Neural cell (in vitro differentiated cells): Measurements from ENCODE around the gene DUT. TPM values are rescaled to one million over a fixed set of nuclear protein-coding genes. Genes with fewer than 3 reads are reported as not detected.

Source experiments
- H2AFZ ChIP-seq: fragments of 200-600, 300-800 bp; sonication (generic), shearing (Covaris generic); 2 replicates; pipeline ENCODE4 v1.6.0; 2014; ENCODE audit warnings: low read depth, mild to moderate bottlenecking, antibody characterized with exemption, low read length, moderate library complexity
- H3F3A ChIP-seq: fragments of 200-600 bp; shearing (Covaris generic); 2 replicates; pipeline ENCODE4 v1.6.1; 2016; ENCODE audit warnings: mild to moderate bottlenecking, moderate library complexity, mixed read lengths, antibody characterized with exemption, low read length; ENCODE audit not compliant: insufficient read depth, poor library complexity, severe bottlenecking
- H3K27ac ChIP-seq: fragments of 200-600, 300-800 bp; sonication (generic), shearing (Covaris generic); 2 replicates; pipeline ENCODE4 v1.5.1; 2014; ENCODE audit warnings: mild to moderate bottlenecking, low read length, moderate library complexity
- H3K27me3 ChIP-seq: fragments of 300-800, 200-600 bp; sonication (generic), shearing (Covaris generic); 2 replicates; pipeline ENCODE4 v1.6.0; 2014; ENCODE audit warnings: mild to moderate bottlenecking, low read depth, low read length, moderate library complexity; ENCODE audit not compliant: insufficient read depth
- H3K36me3 ChIP-seq: fragments of 300-800, 200-600 bp; sonication (generic), shearing (Covaris generic); 2 replicates; pipeline ENCODE4 v1.5.1; 2014; ENCODE audit warnings: mild to moderate bottlenecking, antibody characterized with exemption, low read length, moderate library complexity; ENCODE audit not compliant: insufficient read depth
- H3K4me2 ChIP-seq: fragments of 300-800, 200-600 bp; sonication (generic), shearing (Covaris generic); 2 replicates; pipeline ENCODE4 v1.6.0; 2014; ENCODE audit warnings: mild to moderate bottlenecking, low read length
- H3K4me3 ChIP-seq: fragments of 300-800, 200-600 bp; sonication (generic), shearing (Covaris generic); 2 replicates; pipeline ENCODE4 v1.5.1; 2014; ENCODE audit warnings: mild to moderate bottlenecking, low read length, moderate library complexity
- H3K79me2 ChIP-seq: fragments of 200-600 bp; shearing (Covaris generic); replicated peaks from 2 replicates; pipeline ENCODE4 v1.6.0; 2014; ENCODE audit warnings: mild to moderate bottlenecking, low read length, moderate library complexity; ENCODE audit not compliant: insufficient read depth
- H3K9ac ChIP-seq: fragments of 300-800, 200-600 bp; sonication (generic), shearing (Covaris generic); 2 replicates; pipeline ENCODE4 v1.6.1; 2016; ENCODE audit warnings: mild to moderate bottlenecking, low read length, mixed read lengths
- H3K9me2 ChIP-seq: fragments of 200-600 bp; shearing (Covaris generic); 2 replicates; pipeline ENCODE4 v1.6.1; 2016; ENCODE audit warnings: mild to moderate bottlenecking, low read length, mixed read lengths; ENCODE audit not compliant: insufficient read depth
- H3K9me3 ChIP-seq: fragments of 200-600, 300-800 bp; sonication (generic), shearing (Covaris generic); 2 replicates; pipeline ENCODE4 v1.6.1; 2016; ENCODE audit warnings: mild to moderate bottlenecking, mixed run types, low read length, moderate library complexity, mixed read lengths
- H4K20me1 ChIP-seq: fragments of 200-600 bp; shearing (Covaris generic); 2 replicates; pipeline ENCODE4 v1.6.1; 2016; ENCODE audit warnings: mild to moderate bottlenecking, mixed run types; ENCODE audit not compliant: insufficient read depth
- CTCF ChIP-seq: fragments of 450-650 bp; IDR thresholded peaks from 2 replicates; pipeline ENCODE4 v1.5.1; 2014; ENCODE audit warnings: antibody characterized with exemption, mild to moderate bottlenecking, moderate library complexity; ENCODE audit not compliant: poor library complexity, severe bottlenecking
- EP300 ChIP-seq: fragments of 450-650 bp; conservative IDR thresholded peaks from 2 replicates; pipeline ENCODE4 v1.6.1; 2014; ENCODE audit warnings: antibody characterized with exemption, mild to moderate bottlenecking, moderate library complexity; ENCODE audit not compliant: poor library complexity, severe bottlenecking
- EZH2 ChIP-seq: fragments of 200-600, 300-800 bp; shearing (Covaris generic), sonication (generic); IDR thresholded peaks from 2 replicates; pipeline ENCODE4 v1.6.1; 2014; ENCODE audit warnings: antibody characterized with exemption, low read length, borderline replicate concordance, mild to moderate bottlenecking; ENCODE audit not compliant: insufficient read depth, poor library complexity, severe bottlenecking
- MXI1 ChIP-seq: fragments of 450-650 bp; conservative IDR thresholded peaks from 2 replicates; pipeline ENCODE4 v1.6.1; 2014; ENCODE audit warnings: antibody characterized with exemption, mild to moderate bottlenecking; ENCODE audit not compliant: poor library complexity, severe bottlenecking
- POLR2AphosphoS5 ChIP-seq: IDR thresholded peaks from 2 replicates; pipeline ENCODE4 v1.6.1; 2012
- RAD21 ChIP-seq: fragments of 450-650 bp; conservative IDR thresholded peaks from 2 replicates; pipeline ENCODE4 v1.6.1; 2014; ENCODE audit warnings: antibody characterized with exemption, mild to moderate bottlenecking, moderate library complexity
- REST ChIP-seq: IDR thresholded peaks from 2 replicates; pipeline ENCODE4 v1.6.1; 2012; ENCODE audit warnings: borderline replicate concordance
- SMC3 ChIP-seq: fragments of 450-650 bp; conservative IDR thresholded peaks from 2 replicates; pipeline ENCODE4 v1.6.1; 2014; ENCODE audit warnings: antibody characterized with exemption, mild to moderate bottlenecking, moderate library complexity; ENCODE audit not compliant: poor library complexity
- TAF1 ChIP-seq: IDR thresholded peaks from 2 replicates; pipeline ENCODE4 v1.6.1; 2012; ENCODE audit warnings: low read depth
- polyA plus RNA-seq: library from polyadenylated mRNA; depleted of rRNA; stranded (reverse); fragments of >200 nt; gene quantifications from 2 replicates; pipeline ENCODE4 v1.2.3, GENCODE V29; 2014

DUT gene
- polyA plus RNA-seq, 1 donor from 2014 or later: 263 TPM

GRCh38 chr15:48388910-48389309 lies 57.7 kb downstream of the DUT start:
- H3K36me3 ChIP-seq: no peaks in the 10 kb centered on the region
- no peak overlapping the region for H3K4me3 ChIP-seq
- no peaks in the 10 kb centered on the region for H4K20me1 ChIP-seq
- no peak overlapping the region for H3K9ac ChIP-seq
- no peaks in the 10 kb centered on the region for H3K9me3 ChIP-seq
- H3K27ac ChIP-seq: no peak overlapping the region
- no peaks in the 10 kb centered on the region for H3K9me2 ChIP-seq
- H3K4me2 ChIP-seq: no peak overlapping the region
- H2AFZ ChIP-seq: no peak overlapping the region
- TF ChIP-seq SMC3: no peak
- no peak for TF ChIP-seq EP300
- no peak for TF ChIP-seq EZH2
- no peak for TF ChIP-seq TAF1
- TF ChIP-seq RAD21: no peak
- no peak for TF ChIP-seq POLR2AphosphoS5
- no peak for TF ChIP-seq MXI1
- no peak for TF ChIP-seq CTCF
- no peak for TF ChIP-seq REST
- H3F3A ChIP-seq: no peaks in the 10 kb centered on the region
- H3K79me2 ChIP-seq: no peaks in the 10 kb centered on the region
- H3K27me3 ChIP-seq: no peaks in the 10 kb centered on the region

GRCh38 chr15:48389691-48390143 lies 58.5 kb downstream of the DUT start:
- H3K79me2 ChIP-seq: no peaks in the 10 kb centered on the region
- no peaks in the 10 kb centered on the region for H3K9me3 ChIP-seq
- no peaks in the 10 kb centered on the region for H4K20me1 ChIP-seq
- TF ChIP-seq MXI1 (no peak), SMC3 (no peak), EZH2 (no peak), EP300 (no peak), REST (no peak), RAD21 (no peak), POLR2AphosphoS5 (no peak), CTCF (no peak), TAF1 (no peak)
- H3K4me3 ChIP-seq: no peak overlapping the region
- no peaks in the 10 kb centered on the region for H3K36me3 ChIP-seq
- H3K27me3 ChIP-seq: no peaks in the 10 kb centered on the region
- H3K4me2 ChIP-seq: no peak overlapping the region
- no peaks in the 10 kb centered on the region for H3K9me2 ChIP-seq
- no peaks in the 10 kb centered on the region for H3F3A ChIP-seq
- H3K9ac ChIP-seq: no peak overlapping the region
- H2AFZ ChIP-seq: no peak overlapping the region
- H3K27ac ChIP-seq: no peak overlapping the region
